NB4 (cell line): Measurements from ENCODE around the gene FTCDNL1.

ENCODE experiments used
- DNase-seq: peaks from one replicate; pipeline ENCODE4 v3.0.0; 2010; ENCODE audit warnings: low read depth
- H3K4me3 ChIP-seq: one replicate; pipeline ENCODE4 v1.5.1; 2011; ENCODE audit warnings: mild to moderate bottlenecking, low read depth, low read length, moderate library complexity
- MAX ChIP-seq: IDR thresholded peaks from 2 replicates; pipeline ENCODE4 v1.6.1; 2011; ENCODE audit warnings: low read depth, low read length
- MYC ChIP-seq: IDR thresholded peaks from 2 replicates; pipeline ENCODE4 v1.6.1; 2011; ENCODE audit warnings: low read depth, low read length
- POLR2A ChIP-seq: IDR thresholded peaks from 2 replicates; pipeline ENCODE4 v1.6.1; 2011; ENCODE audit warnings: mild to moderate bottlenecking; ENCODE audit not compliant: insufficient read length; ENCODE audit errors: extremely low read depth
- TF ChIP-seq, protein P1 (sequence below): IDR thresholded peaks from one replicate; pipeline ENCODE4 v1.5.1; 2012; ENCODE audit warnings: low read depth, low read length

The FTCDNL1 gene

DNA sequence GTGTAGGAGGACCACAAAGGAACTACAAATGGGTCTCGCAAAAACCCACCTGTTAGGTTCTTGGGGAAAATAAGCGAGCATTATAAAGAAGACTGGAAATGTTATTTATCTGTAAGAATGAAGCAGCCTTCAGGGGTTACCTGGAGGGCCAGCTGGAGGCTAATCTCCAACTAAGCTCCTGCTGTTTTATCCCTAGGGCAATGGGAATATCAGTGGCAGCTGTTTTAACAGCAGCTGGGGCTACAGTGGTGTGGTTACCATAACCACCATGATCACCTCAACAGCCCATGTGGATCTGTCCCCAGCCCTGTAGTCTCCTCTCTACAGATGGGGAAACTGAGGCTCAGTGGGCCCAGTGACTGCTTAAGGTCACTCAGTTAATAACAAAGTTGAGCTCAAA, 108.1 kb downstream of the FTCDNL1 start:
- no peak for DNase-seq
- no peak overlapping the region for H3K4me3 ChIP-seq
- TF ChIP-seq MYC (no peak), MAX (no peak), POLR2A (no peak)
- TF ChIP-seq, protein P1, sequence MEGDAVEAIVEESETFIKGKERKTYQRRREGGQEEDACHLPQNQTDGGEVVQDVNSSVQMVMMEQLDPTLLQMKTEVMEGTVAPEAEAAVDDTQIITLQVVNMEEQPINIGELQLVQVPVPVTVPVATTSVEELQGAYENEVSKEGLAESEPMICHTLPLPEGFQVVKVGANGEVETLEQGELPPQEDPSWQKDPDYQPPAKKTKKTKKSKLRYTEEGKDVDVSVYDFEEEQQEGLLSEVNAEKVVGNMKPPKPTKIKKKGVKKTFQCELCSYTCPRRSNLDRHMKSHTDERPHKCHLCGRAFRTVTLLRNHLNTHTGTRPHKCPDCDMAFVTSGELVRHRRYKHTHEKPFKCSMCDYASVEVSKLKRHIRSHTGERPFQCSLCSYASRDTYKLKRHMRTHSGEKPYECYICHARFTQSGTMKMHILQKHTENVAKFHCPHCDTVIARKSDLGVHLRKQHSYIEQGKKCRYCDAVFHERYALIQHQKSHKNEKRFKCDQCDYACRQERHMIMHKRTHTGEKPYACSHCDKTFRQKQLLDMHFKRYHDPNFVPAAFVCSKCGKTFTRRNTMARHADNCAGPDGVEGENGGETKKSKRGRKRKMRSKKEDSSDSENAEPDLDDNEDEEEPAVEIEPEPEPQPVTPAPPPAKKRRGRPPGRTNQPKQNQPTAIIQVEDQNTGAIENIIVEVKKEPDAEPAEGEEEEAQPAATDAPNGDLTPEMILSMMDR = no peak

DNA sequence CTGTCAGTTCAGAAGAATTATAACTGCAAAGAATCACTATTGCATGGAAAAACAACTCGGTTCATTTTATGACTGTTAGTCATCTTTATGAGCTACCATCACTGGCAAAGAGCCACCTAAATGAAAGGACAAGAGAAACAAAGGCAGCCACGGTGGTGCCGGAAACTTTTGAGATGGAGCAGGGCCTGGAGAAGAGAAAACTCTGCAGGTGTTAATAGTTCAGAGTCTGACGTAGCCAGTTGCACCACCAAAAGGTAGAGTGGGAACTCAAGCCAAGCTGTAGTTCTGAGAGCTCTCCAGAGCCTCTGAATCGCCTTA, 110.9 kb downstream of the FTCDNL1 start:
- no peak for TF ChIP-seq MYC
- no peak for TF ChIP-seq POLR2A
- TF ChIP-seq MAX = no peak
- TF ChIP-seq, protein P1 = no peak
- no peak for DNase-seq
- no peak overlapping the region for H3K4me3 ChIP-seq

DNA sequence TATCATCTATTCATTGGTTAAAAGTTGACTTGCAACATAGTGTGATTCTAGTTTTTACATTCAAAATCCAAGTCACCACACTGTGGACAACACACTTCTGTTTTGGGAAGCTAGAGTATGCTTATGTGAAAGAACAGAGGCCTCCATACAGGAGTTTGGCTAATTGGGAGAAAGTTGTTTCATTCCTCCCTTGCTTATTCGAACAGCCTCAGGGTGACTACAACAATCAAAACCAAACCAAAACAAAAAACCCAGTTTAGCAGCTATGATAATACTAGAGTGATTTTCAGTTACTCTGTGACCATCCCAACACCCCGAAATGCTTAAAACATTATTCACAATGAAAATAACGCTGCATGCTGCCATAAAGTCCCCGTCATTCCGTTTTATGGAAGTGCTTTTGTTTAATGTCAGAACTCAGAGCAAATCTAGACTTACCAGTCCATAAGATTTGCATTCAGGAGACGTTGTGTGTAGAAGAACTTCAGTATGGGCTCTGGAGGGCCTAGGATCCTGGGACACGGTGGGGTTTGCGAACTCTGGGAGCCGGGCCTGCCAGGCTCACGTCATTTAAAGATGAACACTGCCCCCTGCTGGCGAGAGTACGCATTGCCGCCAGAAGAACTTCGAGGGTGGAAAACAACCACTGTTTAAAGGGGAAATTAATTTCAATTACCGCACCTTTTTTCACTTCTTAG, 111.4 kb downstream of the FTCDNL1 start:
- no peak overlapping the region for H3K4me3 ChIP-seq
- TF ChIP-seq, protein P1 = peak; percentile 78
- no peak for TF ChIP-seq POLR2A

DNA sequence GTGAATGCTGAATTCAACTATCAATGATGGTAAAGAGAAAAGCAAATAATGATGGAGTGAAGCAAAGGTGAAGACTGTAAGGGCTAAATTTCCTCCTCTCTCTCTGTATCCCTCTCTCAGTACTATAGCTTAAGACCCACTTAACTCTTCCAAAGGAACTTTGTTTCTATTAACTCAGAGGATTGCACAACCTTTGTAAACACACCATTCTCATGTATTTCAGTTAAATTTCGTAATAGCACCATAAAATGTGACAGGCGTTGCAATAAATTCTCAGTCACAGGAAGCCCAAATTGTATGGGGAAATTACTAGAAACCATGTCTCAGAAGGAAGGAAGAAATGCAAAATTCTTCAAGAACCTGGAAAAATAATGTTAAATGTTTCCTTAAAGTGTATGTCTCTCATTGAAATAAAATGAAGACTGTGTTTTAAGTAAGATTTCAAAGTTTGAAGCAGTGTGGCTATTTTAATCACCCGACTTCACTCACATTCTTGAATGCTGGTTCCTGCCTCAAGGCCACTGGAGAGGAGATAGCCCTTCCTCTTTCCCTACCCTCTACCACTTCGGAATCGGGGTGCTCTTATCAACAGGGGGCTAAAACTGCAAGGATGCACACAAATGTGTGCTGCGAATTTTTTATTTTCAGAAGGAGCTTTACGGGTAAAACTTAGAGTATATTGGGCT, 112.1 kb downstream of the FTCDNL1 start:
- no peak overlapping the region for H3K4me3 ChIP-seq
- DNase-seq = peak; percentile 94
- TF ChIP-seq MAX (no peak), POLR2A (no peak), MYC (no peak)
- TF ChIP-seq, protein P1 = no peak

More for the DNA sequence above, 111.4 kb downstream of the FTCDNL1 start:
- peak; percentile 83 for DNase-seq

- H3K4me3 ChIP-seq = no peak overlapping the region
- TF ChIP-seq POLR2A (no peak), MYC (no peak), MAX (no peak)
- TF ChIP-seq, protein P1 = no peak
- no peak for DNase-seq
Observed at GRCh38 chr2:199734651-199735050, 116.3 kb downstream of the FTCDNL1 start.
